Skeletal muscle satellite cell (primary cell): Measurements from ENCODE around the gene TMEM121B.

Source experiments
- H3K27me3 ChIP-seq: 2 replicates; pipeline ENCODE4 v1.7.0; 2013; ENCODE audit warnings: low read length; ENCODE audit not compliant: control insufficient read depth, insufficient read depth
- H3K36me3 ChIP-seq: 2 replicates; pipeline ENCODE4 v1.7.0; 2013; ENCODE audit warnings: mild to moderate bottlenecking, control low read depth, low read length; ENCODE audit not compliant: insufficient read depth
- H3K4me1 ChIP-seq: 2 replicates; pipeline ENCODE4 v1.7.0; 2013; ENCODE audit warnings: low read length; ENCODE audit not compliant: control insufficient read depth, insufficient read depth
- H3K4me2 ChIP-seq: 2 replicates; pipeline ENCODE4 v1.7.0; 2013; ENCODE audit warnings: mild to moderate bottlenecking, low read length
- H3K4me3 ChIP-seq: 2 replicates; pipeline ENCODE4 v1.7.0; 2013; ENCODE audit warnings: low read length
- H3K9ac ChIP-seq: 2 replicates; pipeline ENCODE4 v1.7.0; 2013; ENCODE audit warnings: mild to moderate bottlenecking, low read depth, low read length, moderate library complexity
- H3K9me3 ChIP-seq: replicated peaks from 2 replicates; pipeline ENCODE4 v1.7.0; 2013; ENCODE audit warnings: mild to moderate bottlenecking, control low read depth, low read length

Gene TMEM121B

DNA sequence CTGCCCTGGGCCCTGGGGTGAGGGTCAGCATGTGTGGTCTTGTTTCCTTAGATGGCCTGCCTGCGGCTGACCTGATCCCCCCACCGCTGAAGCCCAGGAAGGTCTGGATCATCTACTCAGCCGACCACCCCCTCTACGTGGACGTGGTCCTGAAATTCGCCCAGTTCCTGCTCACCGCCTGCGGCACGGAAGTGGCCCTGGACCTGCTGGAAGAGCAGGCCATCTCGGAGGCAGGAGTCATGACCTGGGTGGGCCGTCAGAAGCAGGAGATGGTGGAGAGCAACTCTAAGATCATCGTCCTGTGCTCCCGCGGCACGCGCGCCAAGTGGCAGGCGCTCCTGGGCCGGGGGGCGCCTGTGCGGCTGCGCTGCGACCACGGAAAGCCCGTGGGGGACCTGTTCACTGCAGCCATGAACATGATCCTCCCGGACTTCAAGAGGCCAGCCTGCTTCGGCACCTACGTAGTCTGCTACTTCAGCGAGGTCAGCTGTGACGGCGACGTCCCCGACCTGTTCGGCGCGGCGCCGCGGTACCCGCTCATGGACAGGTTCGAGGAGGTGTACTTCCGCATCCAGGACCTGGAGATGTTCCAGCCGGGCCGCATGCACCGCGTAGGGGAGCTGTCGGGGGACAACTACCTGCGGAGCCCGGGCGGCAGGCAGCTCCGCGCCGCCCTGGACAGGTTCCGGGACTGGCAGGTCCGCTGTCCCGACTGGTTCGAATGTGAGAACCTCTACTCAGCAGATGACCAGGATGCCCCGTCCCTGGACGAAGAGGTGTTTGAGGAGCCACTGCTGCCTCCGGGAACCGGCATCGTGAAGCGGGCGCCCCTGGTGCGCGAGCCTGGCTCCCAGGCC is 12.7 kb downstream of the TMEM121B start:
- Histone ChIP-seq H3K36me3 (peaks cover 29% of the 10 kb centered on the region), H3K9ac (no peak overlapping the region), H3K4me1 (no peaks in the 10 kb centered on the region), H3K9me3 (no peaks in the 10 kb centered on the region), H3K27me3 (no peaks in the 10 kb centered on the region), H3K4me3 (no peak overlapping the region), H3K4me2 (no peak overlapping the region)

DNA sequence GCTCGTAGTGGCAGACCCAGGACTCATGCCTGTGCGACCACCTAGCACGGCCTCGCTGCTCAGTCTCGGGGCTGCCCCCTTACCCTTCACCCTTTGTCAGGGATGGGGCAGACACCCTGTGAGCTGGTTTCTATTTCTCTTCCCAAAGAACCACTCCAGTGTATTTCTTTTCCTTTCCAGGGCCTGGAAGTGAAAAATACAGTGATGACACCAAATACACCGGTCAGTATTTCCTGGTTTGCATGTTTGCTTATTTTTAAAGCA is 13.7 kb downstream of the TMEM121B start:
- peaks cover 35% of the 10 kb centered on the region for H3K36me3 ChIP-seq
- H3K9ac ChIP-seq = no peak overlapping the region
- no peaks in the 10 kb centered on the region for H3K4me1 ChIP-seq
- no peaks in the 10 kb centered on the region for H3K27me3 ChIP-seq
- H3K4me2 ChIP-seq = no peak overlapping the region
- H3K9me3 ChIP-seq = no peaks in the 10 kb centered on the region
- no peak overlapping the region for H3K4me3 ChIP-seq

DNA sequence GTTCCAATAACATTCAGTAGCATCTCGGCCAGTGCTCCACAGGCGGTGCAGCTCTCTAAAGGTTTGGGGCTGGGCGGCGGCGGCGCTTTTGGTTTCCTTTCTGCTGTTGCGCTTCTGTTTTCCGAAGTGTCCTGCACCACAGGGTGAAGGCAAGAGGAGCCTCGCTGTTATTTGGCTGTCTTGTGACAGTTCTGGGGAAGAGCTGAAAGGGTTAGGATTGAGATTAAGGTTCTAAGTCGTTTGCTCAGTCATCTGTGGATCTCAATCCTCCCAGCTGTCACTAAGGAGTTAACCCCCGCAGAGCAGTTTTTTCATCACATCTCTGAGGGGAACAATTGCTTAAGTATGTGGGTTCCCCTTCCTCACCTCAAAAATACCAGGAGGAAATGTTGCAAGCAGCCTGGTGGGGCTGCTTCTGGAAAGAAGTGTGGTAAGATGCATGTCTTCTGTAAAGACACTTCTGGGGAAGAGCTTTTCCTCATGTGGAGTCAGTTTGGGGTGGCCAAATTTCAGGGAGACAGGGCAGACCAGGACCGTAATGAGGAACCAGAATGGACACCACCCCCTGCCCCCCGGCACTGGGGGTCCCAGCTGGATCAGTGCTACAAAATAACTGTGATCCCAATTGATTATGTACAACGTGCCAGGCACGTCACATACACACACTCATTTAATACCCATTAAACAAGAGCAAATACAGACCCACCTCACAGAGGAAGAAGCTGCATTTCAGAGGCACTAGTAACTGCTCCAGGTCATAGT is 14.2 kb downstream of the TMEM121B start:
- Histone ChIP-seq H3K4me3 (no peak overlapping the region), H3K9me3 (no peaks in the 10 kb centered on the region), H3K9ac (no peak overlapping the region), H3K4me1 (peaks cover 2% of the 10 kb centered on the region), H3K27me3 (no peaks in the 10 kb centered on the region), H3K4me2 (no peak overlapping the region), H3K36me3 (peaks cover 38% of the 10 kb centered on the region)

DNA sequence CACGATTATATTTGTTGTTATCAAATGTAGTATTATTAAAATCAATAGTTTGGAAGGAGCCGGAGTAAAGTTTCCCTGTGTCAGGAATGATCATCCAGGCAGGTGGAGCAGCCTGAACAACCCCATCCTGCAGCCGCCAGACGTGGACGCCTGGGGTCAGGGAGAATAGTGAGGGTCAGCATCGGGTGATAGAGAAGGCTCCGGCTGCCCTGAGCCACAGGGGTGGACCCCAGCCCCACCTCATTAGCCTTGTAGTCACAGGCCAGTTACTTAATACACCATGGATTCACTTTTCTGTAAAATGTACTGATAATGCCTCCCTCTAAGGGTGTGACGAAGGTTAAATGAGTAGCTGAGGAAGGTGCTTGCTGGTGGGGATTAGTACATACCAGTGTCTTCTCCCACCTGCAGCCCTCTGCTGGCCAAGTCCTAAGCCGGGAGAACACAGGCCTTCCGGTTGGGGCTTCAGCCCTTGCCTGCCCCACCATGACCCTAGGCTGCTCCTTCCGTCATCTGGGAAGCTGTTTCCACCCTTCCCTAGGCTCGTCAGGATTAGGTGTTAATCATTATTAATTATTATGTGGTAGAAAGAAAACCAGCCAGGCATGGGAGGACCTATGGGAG is 14.9 kb downstream of the TMEM121B start:
- no peak overlapping the region for H3K4me2 ChIP-seq
- H3K4me3 ChIP-seq = no peak overlapping the region
- H3K4me1 ChIP-seq = peaks cover 3% of the 10 kb centered on the region
- H3K36me3 ChIP-seq = peaks cover 45% of the 10 kb centered on the region
- H3K9ac ChIP-seq = no peak overlapping the region
- no peaks in the 10 kb centered on the region for H3K27me3 ChIP-seq
- H3K9me3 ChIP-seq = no peaks in the 10 kb centered on the region

DNA sequence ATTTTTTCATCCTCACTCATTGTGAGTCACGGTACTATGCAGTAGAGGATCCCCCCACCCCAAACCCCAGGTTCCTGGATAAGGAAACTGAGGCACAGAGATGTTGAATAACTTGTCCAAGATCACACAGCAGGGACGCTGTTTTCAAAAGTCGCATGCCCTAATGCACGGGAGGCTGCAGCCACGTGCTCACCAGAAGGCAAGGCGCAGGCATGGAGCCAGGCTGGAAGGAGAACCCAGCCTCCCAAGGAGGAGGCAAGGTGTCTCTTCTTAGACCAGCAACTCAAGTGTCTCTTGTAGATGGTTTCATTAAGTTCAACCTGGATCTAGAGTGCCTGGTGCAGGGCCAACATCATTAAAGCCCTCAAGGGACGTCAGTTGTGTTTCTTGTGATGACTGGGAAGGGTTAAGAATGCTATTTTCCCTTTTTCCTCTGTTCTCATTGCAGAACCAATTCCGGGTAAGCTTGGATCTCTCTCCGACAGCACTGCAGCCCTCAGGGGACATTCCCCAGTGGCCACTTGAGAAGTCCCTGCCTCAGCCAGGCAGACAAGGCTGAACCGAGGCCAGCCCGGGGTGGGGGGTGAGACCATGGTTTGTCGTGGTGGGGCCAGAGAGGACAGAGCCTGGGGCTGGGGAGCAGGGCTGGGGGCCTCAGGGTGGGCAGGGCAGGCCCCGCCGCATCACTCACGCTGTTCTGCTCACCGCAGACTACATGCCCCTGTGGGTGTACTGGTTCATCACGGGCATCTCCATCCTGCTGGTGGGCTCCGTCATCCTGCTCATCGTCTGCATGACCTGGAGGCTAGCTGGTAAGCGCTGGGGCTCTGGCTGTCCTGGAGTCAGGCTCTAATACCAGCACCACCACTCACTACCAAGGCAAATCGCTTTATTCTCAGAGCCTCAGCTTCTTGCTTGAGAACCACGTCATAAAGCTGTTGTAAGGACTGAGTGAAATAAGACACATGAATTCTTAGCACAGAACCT is 15.7 kb downstream of the TMEM121B start:
- Histone ChIP-seq H3K36me3 (peaks cover 54% of the 10 kb centered on the region), H3K4me1 (peaks cover 3% of the 10 kb centered on the region), H3K4me2 (no peak overlapping the region), H3K27me3 (no peaks in the 10 kb centered on the region), H3K4me3 (no peak overlapping the region), H3K9ac (no peak overlapping the region), H3K9me3 (no peaks in the 10 kb centered on the region)

DNA sequence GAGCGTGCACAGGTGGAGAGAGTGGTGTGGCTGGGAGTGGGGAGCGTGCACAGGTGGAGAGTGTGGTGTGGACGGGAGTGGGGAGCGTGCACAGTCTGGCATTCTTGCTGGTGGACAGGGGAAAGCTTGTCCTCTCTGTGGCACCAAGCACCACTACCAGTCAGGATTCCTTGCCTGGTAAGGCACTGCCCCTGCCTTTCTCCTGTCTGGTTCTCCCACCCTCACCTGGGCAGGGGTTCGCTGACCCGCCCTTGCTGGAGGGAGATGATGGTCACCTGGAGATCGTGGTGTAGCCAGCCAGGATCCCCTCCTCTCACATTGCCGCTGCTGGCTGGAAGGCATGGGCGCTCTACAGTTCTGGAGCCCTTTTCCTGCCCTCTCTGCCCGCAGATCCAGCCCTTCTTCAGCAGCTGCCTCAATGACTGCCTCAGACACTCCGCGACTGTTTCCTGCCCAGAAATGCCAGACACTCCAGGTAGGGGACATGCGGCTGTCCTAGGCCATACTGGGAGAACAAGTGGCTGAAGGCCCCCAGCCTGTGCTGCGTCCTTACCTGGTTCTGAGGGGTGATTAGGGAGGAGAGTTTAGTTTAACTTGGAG is 16.7 kb downstream of the TMEM121B start:
- no peak overlapping the region for H3K4me2 ChIP-seq
- H3K27me3 ChIP-seq = no peaks in the 10 kb centered on the region
- peaks cover 60% of the 10 kb centered on the region for H3K36me3 ChIP-seq
- H3K4me1 ChIP-seq = peaks cover 3% of the 10 kb centered on the region
- H3K4me3 ChIP-seq = no peak overlapping the region
- H3K9me3 ChIP-seq = no peaks in the 10 kb centered on the region
- no peak overlapping the region for H3K9ac ChIP-seq

DNA sequence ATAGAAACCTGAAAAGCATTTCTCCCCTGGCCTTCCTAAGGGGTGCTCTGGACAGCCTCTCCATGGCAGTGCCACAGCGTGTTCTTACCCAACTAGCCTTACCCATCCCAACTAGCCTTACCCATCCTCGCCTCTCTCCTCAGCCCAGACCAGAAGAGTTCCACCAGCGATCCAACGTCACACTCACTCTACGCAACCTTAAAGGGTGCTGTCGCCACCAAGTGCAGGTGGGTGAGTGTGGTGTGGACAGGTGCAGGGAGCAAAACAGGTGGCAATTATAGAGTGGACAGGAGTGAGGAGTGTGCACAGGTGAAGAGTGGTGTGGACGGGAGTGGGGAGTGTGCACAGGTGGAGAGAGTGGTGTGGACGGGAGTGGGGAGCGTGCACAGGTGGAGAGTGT is 17.8 kb downstream of the TMEM121B start:
- H3K9me3 ChIP-seq = no peaks in the 10 kb centered on the region
- H3K4me2 ChIP-seq = no peak overlapping the region
- no peak overlapping the region for H3K4me3 ChIP-seq
- H3K27me3 ChIP-seq = no peaks in the 10 kb centered on the region
- H3K36me3 ChIP-seq = peaks cover 69% of the 10 kb centered on the region
- peaks cover 3% of the 10 kb centered on the region for H3K4me1 ChIP-seq
- H3K9ac ChIP-seq = no peak overlapping the region

DNA sequence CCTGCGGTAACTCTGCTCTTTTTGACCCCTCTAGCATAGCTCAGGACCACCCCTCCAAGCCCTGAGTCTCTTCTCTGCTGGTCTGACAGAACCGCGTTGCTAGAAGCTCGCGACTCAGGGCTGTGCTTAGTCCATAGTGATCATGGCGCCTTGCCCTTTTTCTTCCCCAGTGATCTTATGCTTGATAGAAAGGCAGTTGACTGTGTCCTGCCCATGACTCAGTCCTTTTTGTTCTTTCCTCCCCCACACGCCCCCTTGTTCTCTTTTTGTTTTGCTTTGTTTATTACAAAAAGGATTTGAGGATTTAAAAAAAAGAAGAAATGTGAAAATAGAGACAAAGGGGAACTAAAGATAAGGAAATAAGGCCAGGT is 18.9 kb downstream of the TMEM121B start:
- Histone ChIP-seq H3K27me3 (no peaks in the 10 kb centered on the region), H3K4me1 (peaks cover 3% of the 10 kb centered on the region), H3K36me3 (peaks cover 76% of the 10 kb centered on the region), H3K4me3 (no peak overlapping the region), H3K9me3 (no peaks in the 10 kb centered on the region), H3K4me2 (no peak overlapping the region), H3K9ac (no peak overlapping the region)

DNA sequence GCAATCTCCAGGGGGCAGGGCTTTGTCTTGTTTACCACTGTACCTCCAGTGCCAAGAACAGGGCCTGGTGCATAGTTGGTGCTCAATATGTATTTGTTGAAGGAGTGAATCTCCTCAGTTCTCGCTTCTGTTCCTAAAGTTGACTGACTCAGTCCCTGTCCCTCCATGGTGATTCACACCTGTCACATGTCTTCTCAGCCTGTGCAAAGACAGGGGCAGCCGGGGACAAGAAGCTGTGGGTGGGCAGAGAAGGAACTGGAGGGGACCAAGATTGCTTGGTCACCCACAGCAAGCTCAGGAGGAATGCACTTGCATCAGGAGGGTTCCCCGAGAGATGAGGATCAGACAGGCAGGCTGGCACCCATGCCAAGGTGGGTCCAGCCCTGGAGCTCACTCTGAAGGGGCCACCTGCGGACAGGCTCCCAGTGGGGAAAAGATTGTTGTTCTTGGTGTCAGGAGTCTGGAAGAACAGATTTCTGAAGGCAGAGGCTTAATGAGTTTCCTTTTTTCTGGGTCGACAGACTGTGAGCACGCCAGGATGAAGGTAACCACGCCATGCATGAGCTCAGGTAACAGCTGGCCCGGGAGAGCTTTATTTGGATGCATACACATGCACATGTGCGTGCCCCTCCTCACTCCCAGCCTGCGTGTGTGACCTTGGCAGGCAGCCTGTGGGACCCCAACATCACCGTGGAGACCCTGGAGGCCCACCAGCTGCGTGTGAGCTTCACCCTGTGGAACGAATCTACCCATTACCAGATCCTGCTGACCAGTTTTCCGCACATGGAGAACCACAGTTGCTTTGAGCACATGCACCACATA is 19.5 kb downstream of the TMEM121B start:
- Histone ChIP-seq H3K9ac (no peak overlapping the region), H3K9me3 (no peaks in the 10 kb centered on the region), H3K4me1 (peaks cover 3% of the 10 kb centered on the region), H3K4me3 (no peak overlapping the region), H3K4me2 (no peak overlapping the region), H3K27me3 (no peaks in the 10 kb centered on the region), H3K36me3 (peaks cover 71% of the 10 kb centered on the region)

DNA sequence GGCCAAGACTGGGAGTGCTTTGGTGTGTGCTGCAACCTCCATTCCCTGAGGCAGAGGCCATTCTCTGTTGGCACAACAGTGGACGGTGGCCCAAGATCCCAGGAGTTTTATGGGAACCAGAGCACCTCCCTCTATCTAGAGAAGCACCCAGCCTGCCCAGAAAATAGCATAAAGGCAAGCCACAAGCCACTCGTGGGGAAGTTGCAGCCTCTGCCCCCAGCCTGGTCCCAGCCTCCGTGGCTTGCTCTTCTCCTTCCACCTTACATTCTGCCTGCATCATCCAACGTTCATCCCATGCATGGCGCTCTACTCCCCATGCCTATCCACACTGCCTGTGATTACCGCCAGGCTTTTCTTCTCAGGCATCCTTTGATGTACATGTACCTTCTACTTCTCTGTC is 20.5 kb downstream of the TMEM121B start:
- Histone ChIP-seq H3K9me3 (no peaks in the 10 kb centered on the region), H3K4me2 (no peak overlapping the region), H3K4me3 (no peak overlapping the region), H3K9ac (no peak overlapping the region), H3K27me3 (no peaks in the 10 kb centered on the region), H3K4me1 (peaks cover 3% of the 10 kb centered on the region), H3K36me3 (peaks cover 62% of the 10 kb centered on the region)
